WI38 (cell line): Measurements from ENCODE around the gene EEF1AKMT4.
A peak's percentile ranks its signal among the peaks of the same experiment; 100 is the strongest.

ENCODE experiments used
- H3K4me3 ChIP-seq: 2 replicates; pipeline ENCODE4 v1.5.1; 2011; ENCODE audit warnings: low read depth, mild to moderate bottlenecking, control low read depth, low read length
- CTCF ChIP-seq: IDR thresholded peaks from 2 replicates; pipeline ENCODE4 v1.5.1; 2012; ENCODE audit warnings: low read depth, mild to moderate bottlenecking, control low read depth, low read length

The EEF1AKMT4 gene

GRCh38 chr3:184291738-184292445 is 42.4 kb downstream of the EEF1AKMT4 start:
- no peak overlapping the region for H3K4me3 ChIP-seq
- no peak for TF ChIP-seq CTCF

GRCh38 chr3:184295771-184296170 is 46.3 kb downstream of the EEF1AKMT4 start:
- no peak overlapping the region for H3K4me3 ChIP-seq
- TF ChIP-seq CTCF, result no peak

DNA sequence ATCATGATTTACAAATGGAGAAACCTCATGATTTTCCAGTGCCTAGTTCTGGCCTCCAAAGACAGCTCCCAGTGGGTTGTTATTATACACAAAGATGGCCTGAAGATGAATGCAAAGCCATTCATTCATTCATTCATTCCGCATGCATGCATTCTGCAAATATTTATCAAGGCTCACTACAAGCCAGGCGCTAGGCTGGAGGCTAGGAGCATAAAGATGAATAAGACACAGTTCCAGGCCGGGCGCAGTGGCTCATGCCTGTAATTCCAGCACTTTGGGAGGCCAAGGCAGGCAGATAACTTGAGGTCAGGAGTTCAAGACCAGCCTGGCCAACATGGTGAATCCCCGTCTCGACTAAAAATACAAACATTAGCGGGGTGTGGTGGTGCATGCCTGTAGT is 47.1 kb downstream of the EEF1AKMT4 start:
- no peak for TF ChIP-seq CTCF
- H3K4me3 ChIP-seq, result no peak overlapping the region

DNA sequence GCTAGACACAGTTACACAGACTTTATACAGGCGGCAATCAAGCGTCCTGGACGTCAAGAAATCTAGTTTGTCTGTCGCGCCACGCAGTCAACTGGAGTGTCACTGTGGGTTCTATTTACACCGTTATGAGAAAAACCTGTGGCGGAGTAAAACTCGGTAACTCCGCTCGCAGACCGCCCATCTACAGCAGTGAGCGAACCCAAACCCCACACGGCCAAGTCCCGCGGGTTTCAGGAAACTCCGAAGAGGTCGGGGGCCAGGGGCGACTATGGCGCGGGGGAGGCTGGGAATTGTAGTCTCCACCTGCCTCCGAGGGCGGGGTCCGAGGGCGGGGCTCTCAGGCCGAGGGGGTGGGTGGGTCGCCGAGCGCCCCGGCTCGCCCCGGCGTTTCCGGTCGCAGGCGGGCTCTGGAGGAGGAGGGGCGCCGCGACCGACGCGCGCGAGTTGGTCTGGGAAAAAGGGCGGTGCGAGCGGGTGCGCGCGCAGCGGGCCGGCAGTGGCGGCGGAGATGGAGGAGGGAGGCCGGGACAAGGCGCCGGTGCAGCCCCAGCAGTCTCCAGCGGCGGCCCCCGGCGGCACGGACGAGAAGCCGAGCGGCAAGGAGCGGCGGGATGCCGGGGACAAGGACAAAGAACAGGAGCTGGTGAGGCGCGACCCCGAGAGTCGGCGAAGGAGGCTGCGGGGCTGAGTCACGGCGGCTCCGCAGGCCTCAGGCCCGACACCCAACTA is 49.5 kb downstream of the EEF1AKMT4 start, which contains the start of gene PSMD2:
Gene PSMD2 (plus strand): TSS at position 483 of the 729 bp plus-strand sequence. CDS start 26 bp downstream, at position 509.
- no peak for TF ChIP-seq CTCF
- H3K4me3 ChIP-seq, result peak within 1 kb of the TSS; percentile 82

GRCh38 chr3:184299488-184300377 is 50.3 kb downstream of the EEF1AKMT4 start:
- no peak for TF ChIP-seq CTCF
- peak overlapping the region; percentile 82 for H3K4me3 ChIP-seq

- TF ChIP-seq CTCF, result no peak
- peak overlapping the region; percentile 82 for H3K4me3 ChIP-seq
Measured at GRCh38 chr3:184300378-184300720, 50.9 kb downstream of the EEF1AKMT4 start.

DNA sequence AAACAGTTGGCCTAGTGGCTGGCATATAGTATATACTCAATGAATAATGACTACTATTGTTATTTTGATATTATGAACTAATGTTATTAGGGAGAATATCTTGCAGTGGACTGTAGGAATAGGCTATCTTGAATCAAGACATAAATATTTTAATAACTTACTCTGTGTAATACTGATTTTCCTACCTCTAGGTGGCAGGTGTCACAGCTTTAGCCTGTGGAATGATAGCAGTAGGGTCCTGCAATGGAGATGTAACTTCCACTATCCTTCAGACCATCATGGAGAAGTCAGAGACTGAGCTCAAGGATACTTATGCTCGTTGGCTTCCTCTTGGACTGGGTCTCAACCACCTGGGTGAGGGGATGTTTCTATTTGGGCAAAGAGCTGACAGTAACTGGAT is 56.1 kb downstream of the EEF1AKMT4 start:
- no peak; the same call in 1 of the 2 replicates for TF ChIP-seq CTCF
- H3K4me3 ChIP-seq, result no peak overlapping the region
